Right atrium auricular region (tissue), 2 donors: ENCODE measurements around the gene FNDC4. TPM values are rescaled to one million over a fixed set of nuclear protein-coding genes. Genes with fewer than 3 reads are reported as not detected.

Experiments used
- DNase-seq: peaks from one replicate; pipeline ENCODE4 v3.0.0-alpha.2; 2019; ENCODE audit warnings: low spot score
- H3K27ac ChIP-seq, 2 donors: fragments of 200-600 bp; sonication (generic); 1 replicate in 1 of 2; 2 replicates in 1 of 2; pipeline ENCODE4 v1.5.1; 2016 to 2019
- H3K27me3 ChIP-seq, 2 donors: fragments of 200-600 bp; sonication (generic); one replicate each; pipeline versions ENCODE4 v1.5.1 to v1.6.0; 2017 to 2019
- H3K36me3 ChIP-seq: fragments of 200-600 bp; sonication (generic); one replicate; pipeline ENCODE4 v1.5.1; 2016
- H3K4me1 ChIP-seq, 2 donors: fragments of 200-600 bp; sonication (generic); one replicate each; pipeline versions ENCODE4 v1.5.1 to v1.6.0; 2017 to 2019
- H3K4me3 ChIP-seq, 2 donors: fragments of 200-600 bp; sonication (generic); 1 replicate in 1 of 2; 2 replicates in 1 of 2; pipeline ENCODE4 v1.5.1; 2017 to 2019; ENCODE audit warnings: mild to moderate bottlenecking in 1 of 2, moderate library complexity in 1 of 2
- H3K9me3 ChIP-seq, 2 donors: fragments of 200-600 bp; sonication (generic); one replicate each; pipeline ENCODE4 v1.5.1; 2019
- CTCF ChIP-seq, 2 donors: fragments of 200-600 bp; sonication (generic); IDR thresholded peaks; one replicate each; pipeline ENCODE4 v1.5.1; 2019; ENCODE audit warnings: antibody characterized with exemption in 2 of 2
- total RNA-seq, 2 donors: library from RNA; depleted of rRNA; stranded (reverse); fragments of >200 nt; gene quantifications; one replicate each; pipeline ENCODE4 v1.1.0, GENCODE V29; 2016

FNDC4 gene
- total RNA-seq, 2 donors from 2014 or later, result 2.2 to 19.3 TPM

- Histone ChIP-seq H3K27ac (no peak overlapping the region), H3K4me1 (peaks cover 0 to 9% of the 10 kb centered on the region in 2 donors), H3K4me3 (no peak overlapping the region), H3K36me3 (peaks cover 49% of the 10 kb centered on the region), H3K27me3 (no peaks in the 10 kb centered on the region), H3K9me3 (no peaks in the 10 kb centered on the region)
- DNase-seq, result no peak
- no peak for TF ChIP-seq CTCF (IDR thresholded peaks at IDR 0.05)
Measured at GRCh38 chr2:27445155-27445554, 49.8 kb downstream of the FNDC4 start.

GRCh38 chr2:27442920-27443282 lies 52.1 kb downstream of the FNDC4 start:
- no peak for TF ChIP-seq CTCF (IDR thresholded peaks at IDR 0.05)
- no peak for DNase-seq
- Histone ChIP-seq H3K4me1 (peaks cover 0 to 9% of the 10 kb centered on the region in 2 donors), H3K27ac (no peak overlapping the region), H3K36me3 (peaks cover 46% of the 10 kb centered on the region), H3K9me3 (no peaks in the 10 kb centered on the region), H3K27me3 (no peaks in the 10 kb centered on the region), H3K4me3 (no peak overlapping the region)

GRCh38 chr2:27441958-27442919 lies 52.8 kb downstream of the FNDC4 start, which contains the start of gene KRTCAP3:
Gene KRTCAP3 (plus strand): TSS chr2:27442381. CDS start chr2:27442413, 32 bp downstream.
- H3K36me3 ChIP-seq, result peaks cover 48% of the 10 kb centered on the region
- H3K27ac ChIP-seq, result no peak within 1 kb of the TSS
- no peak for DNase-seq

More at GRCh38 chr2:27441958-27442919, 52.8 kb downstream of the FNDC4 start, which contains the start of gene KRTCAP3:
- no peak for TF ChIP-seq CTCF (IDR thresholded peaks at IDR 0.05)
- H3K27me3 ChIP-seq, result no peaks in the 10 kb centered on the region
- no peak within 1 kb of the TSS for H3K4me3 ChIP-seq
- H3K4me1 ChIP-seq, result peaks cover 0 to 9% of the 10 kb centered on the region in 2 donors
- no peaks in the 10 kb centered on the region for H3K9me3 ChIP-seq

Other genes starting within 250 kb of the FNDC4 start
- gene SLC30A3, start 232.2 kb downstream of the FNDC4 start, total RNA-seq, result 1 to 10 TPM; 5.7 to 9.4 TPM
- under 1 TPM; 0.59 to 0.94 TPM for gene DNAJC5G, start 219.8 kb downstream of the FNDC4 start, total RNA-seq
- 100 to 1,000 TPM in 1 of 2 donors, 10 to 100 TPM in 1; 97.2 to 136 TPM for gene TRIM54, start 212.8 kb downstream of the FNDC4 start, total RNA-seq
- 1 to 10 TPM in 1 of 2 donors, under 1 TPM in 1; 0.74 to 2.6 TPM for gene UCN, start 186.8 kb downstream of the FNDC4 start, total RNA-seq
- gene MPV17, start 172.1 kb downstream of the FNDC4 start, total RNA-seq, result 10 to 100 TPM; 73.9 to 74.3 TPM
- 10 to 100 TPM; 19.1 to 19.7 TPM for gene GTF3C2, start 138.4 kb downstream of the FNDC4 start, total RNA-seq
- gene EIF2B4, start 124.9 kb downstream of the FNDC4 start, total RNA-seq, result 10 to 100 TPM; 27.1 to 36.3 TPM
- 10 to 100 TPM; 66.0 to 69.3 TPM for gene SNX17, start 124.6 kb downstream of the FNDC4 start, total RNA-seq
- gene ZNF513, start 114.5 kb downstream of the FNDC4 start, total RNA-seq, result 1 to 10 TPM; 4.7 to 6.2 TPM
- gene PPM1G, start 85.6 kb downstream of the FNDC4 start, total RNA-seq, result 10 to 100 TPM; 37.7 to 42.4 TPM
- 10 to 100 TPM; 36.5 to 50.4 TPM for gene NRBP1, start 66.6 kb downstream of the FNDC4 start, total RNA-seq
- gene KRTCAP3, start 52.8 kb downstream of the FNDC4 start, total RNA-seq, result 1 to 10 TPM in 1 of 2 donors, not detected in 1; 1.2 TPM
- gene IFT172, start 5.5 kb downstream of the FNDC4 start, total RNA-seq, result 10 to 100 TPM; 14.4 to 18.2 TPM
- gene GCKR, start 1.6 kb upstream of the FNDC4 start, total RNA-seq, result 1 to 10 TPM in 1 of 2 donors, not detected in 1; 1.9 TPM
- gene ZNF512, start 87.8 kb upstream of the FNDC4 start, total RNA-seq, result 10 to 100 TPM; 12.0 to 21.3 TPM
- 1 to 10 TPM; 3.6 to 4.2 TPM for gene CCDC121, start 133.8 kb upstream of the FNDC4 start, total RNA-seq
- gene GPN1, start 133.8 kb upstream of the FNDC4 start, total RNA-seq, result 10 to 100 TPM; 10.8 to 15.7 TPM
- gene SUPT7L, start 168.4 kb upstream of the FNDC4 start, total RNA-seq, result 10 to 100 TPM; 16.1 to 25.0 TPM
- 10 to 100 TPM; 18.0 to 18.2 TPM for gene SLC4A1AP, start 168.7 kb upstream of the FNDC4 start, total RNA-seq